Hepatocyte (in vitro differentiated cells): ENCODE data around the gene MAPK14. TPM values are rescaled to one million over a fixed set of nuclear protein-coding genes. Genes with fewer than 3 reads are reported as not detected.

ENCODE experiments used
- DNase-seq: peaks from one replicate; pipeline ENCODE4 v3.0.0-alpha.2; 2016; ENCODE audit warnings: low spot score
- H2AFZ ChIP-seq: fragments of 200-600 bp; sonication (generic); 2 replicates; pipeline ENCODE4 v1.6.0; 2016; ENCODE audit warnings: antibody characterized with exemption, mild to moderate bottlenecking
- H3K27ac ChIP-seq: fragments of 200-600 bp; sonication (generic); 2 replicates; pipeline ENCODE4 v1.5.1; 2016; ENCODE audit warnings: mild to moderate bottlenecking
- H3K27me3 ChIP-seq: fragments of 200-600 bp; sonication (generic); 2 replicates; pipeline ENCODE4 v1.6.1; 2016
- H3K36me3 ChIP-seq: fragments of 200-600 bp; sonication (generic); replicated peaks from 2 replicates; pipeline ENCODE4 v1.5.1; 2016; ENCODE audit warnings: low read depth; ENCODE audit not compliant: insufficient read depth
- H3K4me1 ChIP-seq: fragments of 200-600 bp; sonication (generic); 2 replicates; pipeline ENCODE4 v1.5.1; 2016; ENCODE audit warnings: mild to moderate bottlenecking, moderate library complexity; ENCODE audit not compliant: insufficient read depth
- H3K4me2 ChIP-seq: fragments of 200-600 bp; sonication (generic); 2 replicates; pipeline ENCODE4 v1.6.0; 2016
- H3K4me3 ChIP-seq: fragments of 200-600 bp; sonication (generic); 2 replicates; pipeline ENCODE4 v1.5.1; 2016; ENCODE audit warnings: mild to moderate bottlenecking
- H3K79me2 ChIP-seq: fragments of 200-600 bp; sonication (generic); 2 replicates; pipeline ENCODE4 v1.6.0; 2017; ENCODE audit warnings: mild to moderate bottlenecking
- H3K9me2 ChIP-seq: fragments of 200-600 bp; sonication (generic); replicated peaks from 2 replicates; pipeline ENCODE4 v1.6.0; 2017; ENCODE audit warnings: mild to moderate bottlenecking; ENCODE audit not compliant: insufficient read depth
- H3K9me3 ChIP-seq: fragments of 200-600 bp; sonication (generic); 2 replicates; pipeline ENCODE4 v1.5.1; 2016; ENCODE audit warnings: low read depth, mild to moderate bottlenecking
- H4K20me1 ChIP-seq: fragments of 200-600 bp; sonication (generic); 2 replicates; pipeline ENCODE4 v1.6.0; 2016; ENCODE audit warnings: mild to moderate bottlenecking; ENCODE audit not compliant: insufficient read depth, poor library complexity, severe bottlenecking
- EZH2 ChIP-seq: fragments of 200-600 bp; sonication (generic); IDR thresholded peaks from 2 replicates; pipeline ENCODE4 v1.6.1; 2016; ENCODE audit warnings: antibody characterized with exemption, mild to moderate bottlenecking, borderline replicate concordance
- EZH2phosphoT487 ChIP-seq: fragments of 200-600 bp; sonication (generic); IDR thresholded peaks from one replicate; pipeline ENCODE4 v1.6.1; 2018; ENCODE audit warnings: antibody characterized with exemption, mild to moderate bottlenecking, low read depth, moderate library complexity; ENCODE audit not compliant: unreplicated experiment, severe bottlenecking
- WGBS: methylation state at CpG from one replicate; pipeline ENCODE4 v1.1.6; 2016; ENCODE audit warnings: low lambda C conversion rate; ENCODE audit errors: missing lambda C conversion rate; 5-methylcytosine and 5-hydroxymethylcytosine counted together
- polyA plus RNA-seq: library from polyadenylated mRNA; unstranded; fragments of >200 nt; fragmentation: Nextera tagmentation; extraction: Ambion mirVana; gene quantifications from 2 replicates; pipeline ENCODE4 v1.2.1, GENCODE V29; 2016
- total RNA-seq: library from RNA; depleted of rRNA; stranded (reverse); fragments of >200 nt; gene quantifications from 2 replicates; pipeline ENCODE4 v1.2.3, GENCODE V29; 2014
- TF ChIP-seq, protein P1 (sequence below): fragments of 200-600 bp; sonication (generic); IDR thresholded peaks from 2 replicates; pipeline ENCODE4 v1.5.1; 2016; ENCODE audit warnings: antibody characterized with exemption, mild to moderate bottlenecking; ENCODE audit not compliant: poor library complexity

MAPK14 gene
- total and polyA plus RNA-seq, 2 experiments from 2014 or later = 46.8 to 86.5 TPM

DNA sequence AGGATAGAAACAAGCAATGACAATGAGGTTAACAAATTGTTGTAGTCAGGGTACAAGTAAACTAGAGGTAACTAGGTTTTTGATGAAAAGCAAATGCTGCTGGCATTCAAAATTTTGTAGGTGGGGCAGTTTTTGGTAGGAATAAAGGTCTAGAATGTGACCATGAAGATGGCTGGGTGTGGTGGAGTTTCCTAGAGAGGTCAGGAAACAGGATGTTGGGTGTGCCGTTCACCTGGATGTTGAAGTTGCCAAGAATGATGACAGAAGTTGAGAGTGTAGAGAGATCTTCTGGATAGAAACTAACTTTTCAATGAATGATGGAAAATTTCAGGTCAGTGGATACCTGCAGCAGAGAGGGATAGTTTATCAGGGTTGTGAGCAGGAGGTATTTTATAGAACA is 22.7 kb downstream of the MAPK14 start:
- Histone ChIP-seq H3K27me3 (no peaks in the 10 kb centered on the region), H3K4me3 (no peak overlapping the region), H4K20me1 (peaks cover 65% of the 10 kb centered on the region), H3K9me2 (no peaks in the 10 kb centered on the region), H3K4me2 (no peak overlapping the region), H3K9me3 (no peaks in the 10 kb centered on the region), H3K4me1 (peaks cover 14% of the 10 kb centered on the region), H3K36me3 (no peaks in the 10 kb centered on the region), H3K27ac (no peak overlapping the region), H2AFZ (no peak overlapping the region), H3K79me2 (peaks cover 95% of the 10 kb centered on the region)
- TF ChIP-seq EZH2 (no peak), EZH2phosphoT487 (no peak)
- TF ChIP-seq, protein P1, sequence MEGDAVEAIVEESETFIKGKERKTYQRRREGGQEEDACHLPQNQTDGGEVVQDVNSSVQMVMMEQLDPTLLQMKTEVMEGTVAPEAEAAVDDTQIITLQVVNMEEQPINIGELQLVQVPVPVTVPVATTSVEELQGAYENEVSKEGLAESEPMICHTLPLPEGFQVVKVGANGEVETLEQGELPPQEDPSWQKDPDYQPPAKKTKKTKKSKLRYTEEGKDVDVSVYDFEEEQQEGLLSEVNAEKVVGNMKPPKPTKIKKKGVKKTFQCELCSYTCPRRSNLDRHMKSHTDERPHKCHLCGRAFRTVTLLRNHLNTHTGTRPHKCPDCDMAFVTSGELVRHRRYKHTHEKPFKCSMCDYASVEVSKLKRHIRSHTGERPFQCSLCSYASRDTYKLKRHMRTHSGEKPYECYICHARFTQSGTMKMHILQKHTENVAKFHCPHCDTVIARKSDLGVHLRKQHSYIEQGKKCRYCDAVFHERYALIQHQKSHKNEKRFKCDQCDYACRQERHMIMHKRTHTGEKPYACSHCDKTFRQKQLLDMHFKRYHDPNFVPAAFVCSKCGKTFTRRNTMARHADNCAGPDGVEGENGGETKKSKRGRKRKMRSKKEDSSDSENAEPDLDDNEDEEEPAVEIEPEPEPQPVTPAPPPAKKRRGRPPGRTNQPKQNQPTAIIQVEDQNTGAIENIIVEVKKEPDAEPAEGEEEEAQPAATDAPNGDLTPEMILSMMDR = no peak
- whole genome bisulfite sequencing = 96% methylated on average over 1 of the region's 1 CpG
- DNase-seq = no peak

DNA sequence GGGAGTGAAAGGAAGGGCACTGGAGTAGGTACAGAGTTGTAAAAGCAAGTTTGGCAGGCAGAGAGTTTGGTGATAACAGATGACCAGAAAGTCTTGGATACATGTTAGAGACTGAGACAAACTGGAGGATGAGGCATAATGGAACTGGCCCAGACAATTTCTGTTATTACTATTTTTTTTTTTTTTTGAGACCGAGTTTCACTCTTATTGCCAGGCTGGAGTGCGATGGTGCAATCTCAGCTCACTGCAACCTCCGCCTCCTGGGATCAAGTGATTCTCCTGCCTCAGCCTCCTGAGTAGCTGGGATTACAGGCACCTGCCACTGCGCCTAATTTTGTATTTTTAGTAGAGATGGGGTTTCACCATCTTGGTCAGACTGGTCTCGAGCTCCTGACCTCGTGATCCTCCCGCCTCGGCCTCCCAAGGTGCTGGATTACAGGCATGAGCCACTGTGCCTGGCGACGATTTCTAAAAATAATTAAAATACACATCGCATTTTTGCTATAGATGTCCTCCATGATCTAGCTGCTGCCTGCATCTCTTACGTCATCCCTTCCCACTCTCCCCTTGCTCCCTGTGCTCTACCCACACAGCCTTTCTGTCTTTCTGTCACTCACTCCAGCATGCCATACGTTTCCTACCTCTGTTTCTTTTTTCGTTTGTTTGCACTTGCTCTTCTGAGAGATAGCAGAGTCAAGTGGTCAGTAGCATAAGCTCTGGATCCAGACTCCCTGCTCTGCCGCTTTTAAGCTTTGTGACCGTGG is 23.5 kb downstream of the MAPK14 start:
- DNase-seq = no peak
- H3K27ac ChIP-seq = peak overlapping the region; percentile 13
- H2AFZ ChIP-seq = no peak overlapping the region
- H3K36me3 ChIP-seq = no peaks in the 10 kb centered on the region
- 88% methylated on average over 16 of the region's 16 CpGs for WGBS
- peaks cover 11% of the 10 kb centered on the region for H3K4me1 ChIP-seq
- TF ChIP-seq EZH2 (no peak), EZH2phosphoT487 (no peak)
- TF ChIP-seq, protein P1 = no peak
- H3K4me3 ChIP-seq = no peak overlapping the region
- H3K4me2 ChIP-seq = no peak overlapping the region
- no peaks in the 10 kb centered on the region for H3K9me3 ChIP-seq
- H3K27me3 ChIP-seq = no peaks in the 10 kb centered on the region
- peaks cover 61% of the 10 kb centered on the region for H4K20me1 ChIP-seq
- H3K9me2 ChIP-seq = no peaks in the 10 kb centered on the region
- peaks cover 96% of the 10 kb centered on the region for H3K79me2 ChIP-seq

DNA sequence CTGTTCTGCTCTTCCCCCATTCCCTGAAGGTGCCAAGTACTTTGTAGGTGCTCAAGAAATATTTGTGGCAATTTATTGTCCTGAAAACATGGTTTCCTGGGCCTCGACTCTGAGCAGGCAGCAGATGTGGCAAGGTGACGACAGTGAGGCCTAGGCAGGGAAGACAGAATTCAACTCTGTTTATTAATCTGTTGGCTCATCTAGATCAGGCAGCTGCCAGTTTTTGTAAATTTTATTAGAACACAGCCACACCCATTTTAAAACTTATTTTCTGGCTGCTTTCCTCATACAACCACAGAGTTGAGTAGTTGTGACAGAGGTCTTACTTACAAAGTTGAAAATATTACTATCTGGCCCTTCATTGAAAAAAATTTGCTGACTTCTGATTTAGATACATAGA is 24.5 kb downstream of the MAPK14 start:
- Histone ChIP-seq H3K4me2 (no peak overlapping the region), H3K79me2 (peaks cover 96% of the 10 kb centered on the region), H3K9me2 (no peaks in the 10 kb centered on the region), H3K4me3 (no peak overlapping the region), H3K4me1 (peaks cover 11% of the 10 kb centered on the region), H3K27me3 (no peaks in the 10 kb centered on the region), H3K36me3 (no peaks in the 10 kb centered on the region), H3K27ac (no peak overlapping the region), H3K9me3 (no peaks in the 10 kb centered on the region), H2AFZ (no peak overlapping the region), H4K20me1 (peaks cover 60% of the 10 kb centered on the region)
- DNase-seq = no peak
- 61% methylated on average over 2 of the region's 2 CpGs for WGBS
- TF ChIP-seq EZH2 (no peak), EZH2phosphoT487 (no peak)
- TF ChIP-seq, protein P1 = no peak
